ENCODE measurements around the gene CCDC172. TPM values are rescaled to one million over a fixed set of nuclear protein-coding genes. Genes with fewer than 3 reads are reported as not detected.

Gene CCDC172, protein sequence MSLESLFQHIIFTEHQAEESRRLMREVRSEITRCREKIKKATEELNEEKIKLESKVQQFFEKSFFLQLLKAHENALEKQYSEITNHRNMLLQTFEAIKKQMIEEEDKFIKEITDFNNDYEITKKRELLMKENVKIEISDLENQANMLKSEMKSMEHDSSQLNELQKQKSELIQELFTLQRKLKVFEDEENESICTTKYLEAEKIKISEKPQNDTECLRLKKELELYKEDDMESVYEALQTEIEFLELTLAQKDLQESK
- not detected in 2 replicates for total RNA-seq

DNA sequence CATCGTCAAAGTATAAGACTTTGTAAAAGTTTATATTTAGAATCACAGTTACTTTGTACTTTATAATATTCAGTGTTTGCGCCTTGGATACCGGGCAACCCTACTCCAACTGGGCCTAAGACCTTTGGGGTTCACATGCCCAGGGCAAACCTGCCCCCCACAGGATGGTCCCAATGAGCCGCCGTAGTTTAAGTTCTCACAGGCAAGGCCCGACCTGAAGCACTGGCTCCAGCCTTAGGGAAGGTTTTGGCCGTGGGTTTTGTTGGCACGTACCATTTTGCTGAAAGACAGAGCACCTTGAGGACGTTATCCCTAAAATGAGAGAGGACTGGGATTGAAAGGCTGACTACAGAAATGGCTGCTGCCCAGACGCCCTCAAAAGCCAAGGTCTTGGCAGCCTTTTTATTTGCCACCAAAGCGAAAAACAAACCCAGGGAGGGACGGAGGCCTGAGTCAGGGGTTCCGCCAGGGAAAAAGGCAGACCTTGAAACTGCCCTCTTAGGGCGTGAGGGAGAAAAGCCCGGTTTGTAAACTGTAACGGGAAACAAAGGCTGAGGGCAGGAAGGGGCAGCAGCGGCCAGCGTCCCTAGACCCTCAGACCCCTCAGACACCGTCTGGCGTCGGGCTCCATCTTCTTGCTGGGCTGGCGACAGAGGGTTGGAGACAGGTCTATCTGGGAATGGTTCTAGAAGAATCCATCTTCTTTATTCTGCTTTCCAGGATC, at the start of gene CCDC172:
Gene CCDC172 (plus strand): TSS at position 222 of the 724 bp plus-strand sequence. CDS start 564 bp downstream, outside the sequence.

DNA sequence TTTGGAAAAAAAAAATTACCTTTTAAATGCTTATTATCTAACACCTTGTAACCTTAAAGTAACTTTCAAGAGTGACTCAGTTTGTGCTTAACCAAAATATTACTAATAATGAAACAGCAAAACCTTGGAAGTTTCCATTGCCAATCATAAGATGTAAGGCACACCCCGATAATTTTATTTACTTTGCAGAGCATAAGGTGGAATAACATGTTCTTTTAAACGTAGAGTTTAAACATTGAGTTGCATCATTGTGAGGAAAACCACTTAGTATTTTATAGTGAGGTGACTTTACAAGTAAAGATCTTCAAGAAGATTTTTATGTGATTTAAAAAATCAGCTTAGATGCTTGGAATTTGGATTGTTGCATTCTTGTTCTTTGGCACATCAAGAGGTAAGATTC, 103.4 kb downstream of the CCDC172 start, which contains the start of gene PNLIPRP3:
Gene PNLIPRP3 (plus strand): TSS at position 177 of the 400 bp plus-strand sequence. CDS start 166 bp downstream, at position 343.

Small RNA genes lying within 50 kb of the gene (small RNA-seq; reads per million reads assigned to genes)
- gene SNRPGP6 (ENCODE audit: low replicate concordance) = not detected

Other genes with a start within 250 kb of the CCDC172 start
- 6.0 and 22.5 TPM in 2 replicates for gene GFRA1, start 51.2 kb upstream of the CCDC172 start, total RNA-seq
- gene PNLIPRP3, start 103.4 kb downstream of the CCDC172 start, total RNA-seq = not detected in 2 replicates
- gene PNLIP, start 221.5 kb downstream of the CCDC172 start, total RNA-seq = not detected in 2 replicates